C1 segment of cervical spinal cord (tissue), 14 donors: ENCODE measurements around the gene NEAT1.

Source experiments
- DNase-seq, 14 donors: peaks; one replicate each; lab custom pipeline; 2025; lab: John Stamatoyannopoulos, UW

NEAT1 gene

GRCh38 chr11:65389294-65389980 is 33.2 kb upstream of the NEAT1 start:
- peak in 1 of 14 donors; percentile 27 for DNase-seq

- peak in 1 of 14 donors; percentile 33 for DNase-seq
These were observed 32.3 kb upstream of the NEAT1 start for GRCh38 chr11:65390099-65390941.

- DNase-seq: no peak
These were observed 31.6 kb upstream of the NEAT1 start for GRCh38 chr11:65390996-65391395.

- DNase-seq: no peak
These were observed 30.3 kb upstream of the NEAT1 start for GRCh38 chr11:65392186-65392829.

- no peak for DNase-seq
These were observed 29.7 kb upstream of the NEAT1 start for GRCh38 chr11:65392899-65393298.

- DNase-seq: no peak
These were observed 29.0 kb upstream of the NEAT1 start for GRCh38 chr11:65393513-65394079.

GRCh38 chr11:65394125-65394536 is 28.5 kb upstream of the NEAT1 start:
- DNase-seq: no peak

- DNase-seq: no peak
These were observed 26.6 kb upstream of the NEAT1 start for GRCh38 chr11:65395961-65396530.

GRCh38 chr11:65396769-65397745 is 25.5 kb upstream of the NEAT1 start:
- no peak for DNase-seq

- no peak for DNase-seq
These were observed 24.2 kb upstream of the NEAT1 start for GRCh38 chr11:65398362-65398910.

GRCh38 chr11:65399249-65399648 is 23.3 kb upstream of the NEAT1 start:
- DNase-seq: no peak

- DNase-seq: no peak
These were observed 22.8 kb upstream of the NEAT1 start for GRCh38 chr11:65399845-65400244.

GRCh38 chr11:65400307-65401072 is 22.1 kb upstream of the NEAT1 start:
- DNase-seq: no peak

- no peak for DNase-seq
These were observed 21.4 kb upstream of the NEAT1 start for GRCh38 chr11:65401073-65401802.

GRCh38 chr11:65401803-65402248 is 20.8 kb upstream of the NEAT1 start:
- no peak for DNase-seq

- no peak for DNase-seq
These were observed 19.8 kb upstream of the NEAT1 start for GRCh38 chr11:65402790-65403189.

- no peak for DNase-seq
These were observed 18.9 kb upstream of the NEAT1 start for GRCh38 chr11:65403607-65404121.

- DNase-seq: no peak
These were observed 18.4 kb upstream of the NEAT1 start for GRCh38 chr11:65404210-65404609.
